ENCODE measurements around the gene GNAQ.
"Not testable (repeated sequence)": the region's sequence is repeated elsewhere in the genome, so short reads cannot be mapped to it uniquely, and the experiment has no call there.

The GNAQ gene

GRCh38 chr9:77726814-77727213, 304.8 kb downstream of the GNAQ start:
- no peak for DNase-seq (ENCODE audit: low read depth)

GRCh38 chr9:77726289-77726688, 305.3 kb downstream of the GNAQ start:
- DNase-seq (ENCODE audit: low read depth): no peak

- DNase-seq (ENCODE audit: low read depth): peak; percentile 4
Observed at GRCh38 chr9:77725820-77726219, 305.8 kb downstream of the GNAQ start.

GRCh38 chr9:77725046-77725694, 306.4 kb downstream of the GNAQ start:
- no peak for DNase-seq (ENCODE audit: low read depth)

- DNase-seq (ENCODE audit: low read depth): not testable (repeated sequence)
Observed at GRCh38 chr9:77721156-77721555, 310.5 kb downstream of the GNAQ start.

GRCh38 chr9:77719321-77719720, 312.3 kb downstream of the GNAQ start:
- no peak for DNase-seq (ENCODE audit: low read depth)

- DNase-seq (ENCODE audit: low read depth): not testable (repeated sequence)
Observed at GRCh38 chr9:77718298-77718640, 313.3 kb downstream of the GNAQ start.

GRCh38 chr9:77717608-77718297, 313.9 kb downstream of the GNAQ start:
- not testable (repeated sequence) for DNase-seq (ENCODE audit: low read depth)

GRCh38 chr9:77714077-77714549, 317.5 kb downstream of the GNAQ start:
- DNase-seq (ENCODE audit: low read depth): no peak

- DNase-seq (ENCODE audit: low read depth): no peak
Observed at GRCh38 chr9:77712533-77713130, 319.0 kb downstream of the GNAQ start.

GRCh38 chr9:77710965-77711648, 320.5 kb downstream of the GNAQ start:
- no peak for DNase-seq (ENCODE audit: low read depth)

- no peak for DNase-seq (ENCODE audit: low read depth)
Observed at GRCh38 chr9:77710316-77710715, 321.3 kb downstream of the GNAQ start.

- DNase-seq (ENCODE audit: low read depth): no peak
Observed at GRCh38 chr9:77708064-77708815, 323.4 kb downstream of the GNAQ start.

- no peak for DNase-seq (ENCODE audit: low read depth)
Observed at GRCh38 chr9:77707383-77708063, 324.1 kb downstream of the GNAQ start.

GRCh38 chr9:77705636-77706035, 326.0 kb downstream of the GNAQ start:
- DNase-seq (ENCODE audit: low read depth): no peak

- DNase-seq (ENCODE audit: low read depth): not testable (repeated sequence)
Observed at GRCh38 chr9:77702521-77703390, 328.9 kb downstream of the GNAQ start.

GRCh38 chr9:77697238-77697984, 334.2 kb downstream of the GNAQ start:
- no peak for DNase-seq (ENCODE audit: low read depth)

GRCh38 chr9:77690723-77691122, 340.9 kb downstream of the GNAQ start:
- not testable (repeated sequence) for DNase-seq (ENCODE audit: low read depth)

- DNase-seq (ENCODE audit: low read depth): not testable (repeated sequence)
Observed at GRCh38 chr9:77690119-77690518, 341.5 kb downstream of the GNAQ start.

- DNase-seq (ENCODE audit: low read depth): not testable (repeated sequence)
Observed at GRCh38 chr9:77687737-77688136, 343.9 kb downstream of the GNAQ start.
